Peyer's patch (tissue), 4 donors: ENCODE results near the gene NLGN2. TPM values are rescaled to one million over a fixed set of nuclear protein-coding genes. Genes with fewer than 3 reads are reported as not detected.

Experiments
- DNase-seq, 3 donors: peaks; one replicate each; pipeline ENCODE4 v3.0.0-alpha.2; 2017 to 2019
- H3K27ac ChIP-seq, 4 donors: fragments of 200-600 bp; sonication (generic); one replicate each; pipeline ENCODE4 v1.5.1; 2016 to 2019
- H3K27me3 ChIP-seq, 2 donors: fragments of 200-600 bp; sonication (generic); one replicate each; pipeline ENCODE4 v1.5.1; 2019
- H3K36me3 ChIP-seq, 3 donors: fragments of 200-600 bp; sonication (generic); one replicate each; pipeline ENCODE4 v1.5.1; 2016 to 2019
- H3K4me1 ChIP-seq, 4 donors: fragments of 200-600 bp; sonication (generic); one replicate each; pipeline ENCODE4 v1.5.1; 2016 to 2019
- H3K4me3 ChIP-seq, 4 donors: fragments of 200-600 bp; sonication (generic); 1 replicate in 3 of 4; 2 replicates in 1 of 4; pipeline ENCODE4 v1.5.1; 2016 to 2019; ENCODE audit warnings: mild to moderate bottlenecking in 1 of 4
- H3K9me3 ChIP-seq, 4 donors: fragments of 200-600 bp; sonication (generic); one replicate each; pipeline ENCODE4 v1.5.1; 2016 to 2019; ENCODE audit warnings: mild to moderate bottlenecking in 1 of 4
- CTCF ChIP-seq, 6 experiments: fragments of 450-650 bp in 4 of 6; fragments of 200-600 bp in 2 of 6; sonication (generic) in 1 of 6; IDR thresholded peaks; one replicate each; pipeline ENCODE4 v1.5.1; 2017 to 2019; ENCODE audit warnings: antibody characterized with exemption in 6 of 6, mild to moderate bottlenecking in 3 of 6, moderate library complexity in 1 of 6
- POLR2A ChIP-seq, 2 donors: fragments of 450-650 bp; IDR thresholded peaks; one replicate each; pipeline ENCODE4 v1.5.1; 2017; ENCODE audit warnings: antibody characterized with exemption in 2 of 2, mild to moderate bottlenecking in 2 of 2, moderate library complexity in 2 of 2
- total RNA-seq, 4 donors: library from RNA; depleted of rRNA; stranded (reverse); fragments of >200 nt; gene quantifications; one replicate each; pipeline ENCODE4 v1.1.0, GENCODE V29; 2016

NLGN2 gene
- total RNA-seq, 4 donors from 2014 or later: 0.88 to 9.9 (median 5.8) TPM

GRCh38 chr17:7382901-7383300 is 24.7 kb upstream of the NLGN2 start:
- Histone ChIP-seq H3K9me3 (no peaks in the 10 kb centered on the region), H3K4me3 (no peak overlapping the region), H3K36me3 (peaks cover 0 to 13% (median 0%) of the 10 kb centered on the region in 3 donors), H3K27ac (no peak overlapping the region), H3K27me3 (no peaks in the 10 kb centered on the region), H3K4me1 (peaks cover 0 to 17% (median 7%) of the 10 kb centered on the region in 4 donors)
- TF ChIP-seq POLR2A (IDR thresholded peaks at IDR 0.05): no peak
- TF ChIP-seq CTCF (IDR thresholded peaks at IDR 0.05): no peak
- no peak for DNase-seq

- H3K9me3 ChIP-seq: no peaks in the 10 kb centered on the region
- H3K4me1 ChIP-seq: peaks cover 0 to 17% (median 7%) of the 10 kb centered on the region in 4 donors
- peak overlapping the region in 1 of 4 donors; percentile 87 for H3K27ac ChIP-seq
- no peak for DNase-seq
- H3K36me3 ChIP-seq: peaks cover 0 to 17% (median 0%) of the 10 kb centered on the region in 3 donors
- TF ChIP-seq POLR2A (IDR thresholded peaks at IDR 0.05) (no peak), CTCF (IDR thresholded peaks at IDR 0.05) (no peak)
- H3K27me3 ChIP-seq: no peaks in the 10 kb centered on the region
- H3K4me3 ChIP-seq: peak overlapping the region in 3 of 4 donors; percentile 46 to 61 (median 49)
Measured at GRCh38 chr17:7383371-7383741, 24.3 kb upstream of the NLGN2 start.

- H3K27me3 ChIP-seq: no peaks in the 10 kb centered on the region
- peaks cover 0 to 23% (median 0%) of the 10 kb centered on the region in 3 donors for H3K36me3 ChIP-seq
- peak; percentile 60 to 83 (median 75) for DNase-seq
- peak overlapping the region; percentile 46 to 61 (median 51) for H3K4me3 ChIP-seq
- TF ChIP-seq CTCF (IDR thresholded peaks at IDR 0.05) (no peak), POLR2A (IDR thresholded peaks at IDR 0.05) (peak in 1 of 2 donors; percentile 37)
- no peaks in the 10 kb centered on the region for H3K9me3 ChIP-seq
- peaks cover 0 to 17% (median 7%) of the 10 kb centered on the region in 4 donors for H3K4me1 ChIP-seq
- peak overlapping the region; percentile 61 to 87 (median 74) for H3K27ac ChIP-seq
Measured at GRCh38 chr17:7383742-7384488, 23.7 kb upstream of the NLGN2 start.

- peak overlapping the region; percentile 46 to 61 (median 51) for H3K4me3 ChIP-seq
- peaks cover 0 to 28% (median 0%) of the 10 kb centered on the region in 3 donors for H3K36me3 ChIP-seq
- peak overlapping the region; percentile 61 to 87 (median 74) for H3K27ac ChIP-seq
- H3K4me1 ChIP-seq: peaks cover 0 to 17% (median 7%) of the 10 kb centered on the region in 4 donors
- TF ChIP-seq POLR2A (IDR thresholded peaks at IDR 0.05) (no peak), CTCF (IDR thresholded peaks at IDR 0.05) (no peak)
- H3K9me3 ChIP-seq: no peaks in the 10 kb centered on the region
- H3K27me3 ChIP-seq: no peaks in the 10 kb centered on the region
- no peak for DNase-seq
Measured at GRCh38 chr17:7384489-7385081, 23.1 kb upstream of the NLGN2 start.

GRCh38 chr17:7388856-7389255 is 18.8 kb upstream of the NLGN2 start:
- no peaks in the 10 kb centered on the region for H3K9me3 ChIP-seq
- H3K4me3 ChIP-seq: no peak overlapping the region
- no peak for DNase-seq
- peaks cover 0 to 15% (median 6%) of the 10 kb centered on the region in 4 donors for H3K4me1 ChIP-seq
- no peaks in the 10 kb centered on the region for H3K27me3 ChIP-seq
- TF ChIP-seq POLR2A (IDR thresholded peaks at IDR 0.05): no peak
- no peak for TF ChIP-seq CTCF (IDR thresholded peaks at IDR 0.05)
- no peak overlapping the region for H3K27ac ChIP-seq
- H3K36me3 ChIP-seq: peaks cover 0 to 46% (median 0%) of the 10 kb centered on the region in 3 donors
